ENCODE measurements around the gene ATP6AP1. TPM values are rescaled to one million over a fixed set of nuclear protein-coding genes. Genes with fewer than 3 reads are reported as not detected.

The ATP6AP1 gene
- total and polyA plus RNA-seq, 9 of the 15 experiments (the other 6 are each of a cell fraction or from before 2014, with no cell fraction given) = 8.3 to 90.5 (median 52.9) TPM

DNA sequence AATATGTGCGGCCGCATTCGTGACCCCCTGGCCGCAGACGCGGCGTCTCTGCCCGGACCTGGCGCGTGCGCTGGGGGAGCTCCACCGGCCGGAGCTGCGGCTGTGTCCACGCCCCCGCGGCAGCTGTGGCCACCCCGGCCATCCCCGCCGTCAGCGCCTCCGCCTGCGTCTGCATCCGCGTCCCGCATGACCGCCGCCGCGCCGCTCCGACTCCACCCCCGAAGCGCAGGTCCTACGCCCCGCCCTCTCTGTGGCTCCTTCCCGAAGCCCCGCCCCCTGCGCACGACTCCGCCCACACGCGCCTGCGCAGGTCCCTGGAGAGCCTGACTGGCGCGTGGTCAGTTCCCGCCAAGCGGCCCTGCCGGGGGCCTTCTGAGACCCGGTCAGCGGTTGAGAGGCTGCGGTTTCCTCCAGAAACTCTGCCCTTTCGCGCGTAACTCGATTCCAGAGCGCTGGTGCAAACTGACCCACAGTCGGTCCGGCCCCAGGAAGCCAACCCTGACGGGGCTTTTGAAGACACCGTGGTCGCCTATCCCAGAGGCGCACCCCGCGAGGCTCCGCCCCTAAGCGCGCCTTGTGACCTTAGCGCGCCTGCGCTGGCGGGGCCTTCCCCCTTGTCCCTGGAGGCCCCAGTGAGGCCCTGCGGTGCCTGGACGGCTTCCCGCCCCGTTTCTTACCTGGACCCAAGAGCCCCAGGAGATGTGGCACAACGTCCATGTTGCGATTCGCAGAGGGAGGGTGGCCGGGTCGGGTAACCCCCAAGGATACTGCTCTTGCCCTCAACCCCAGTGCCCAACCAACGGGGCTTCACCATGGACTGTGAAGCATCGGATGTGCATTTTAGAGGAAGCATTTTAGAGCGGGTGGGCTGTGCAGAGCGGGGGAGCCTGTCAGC lies 50.5 kb downstream of the ATP6AP1 start, which contains the start of gene LAGE3 (continued):
- TF ChIP-seq, protein P1, sequence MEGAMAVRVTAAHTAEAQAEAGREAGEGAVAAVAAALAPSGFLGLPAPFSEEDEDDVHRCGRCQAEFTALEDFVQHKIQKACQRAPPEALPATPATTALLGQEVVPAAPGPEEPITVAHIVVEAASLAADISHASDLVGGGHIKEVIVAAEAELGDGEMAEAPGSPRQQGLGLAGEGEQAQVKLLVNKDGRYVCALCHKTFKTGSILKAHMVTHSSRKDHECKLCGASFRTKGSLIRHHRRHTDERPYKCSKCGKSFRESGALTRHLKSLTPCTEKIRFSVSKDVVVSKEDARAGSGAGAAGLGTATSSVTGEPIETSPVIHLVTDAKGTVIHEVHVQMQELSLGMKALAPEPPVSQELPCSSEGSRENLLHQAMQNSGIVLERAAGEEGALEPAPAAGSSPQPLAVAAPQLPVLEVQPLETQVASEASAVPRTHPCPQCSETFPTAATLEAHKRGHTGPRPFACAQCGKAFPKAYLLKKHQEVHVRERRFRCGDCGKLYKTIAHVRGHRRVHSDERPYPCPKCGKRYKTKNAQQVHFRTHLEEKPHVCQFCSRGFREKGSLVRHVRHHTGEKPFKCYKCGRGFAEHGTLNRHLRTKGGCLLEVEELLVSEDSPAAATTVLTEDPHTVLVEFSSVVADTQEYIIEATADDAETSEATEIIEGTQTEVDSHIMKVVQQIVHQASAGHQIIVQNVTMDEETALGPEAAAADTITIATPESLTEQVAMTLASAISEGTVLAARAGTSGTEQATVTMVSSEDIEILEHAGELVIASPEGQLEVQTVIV (CRISPR knock-in tag; IDR thresholded peaks at IDR 0.05; ENCODE audit: borderline replicate concordance) = no peak
- TF ChIP-seq SREBF2 (CRISPR knock-in tag; IDR thresholded peaks at IDR 0.05) = no peak
- TF ChIP-seq, protein P2, sequence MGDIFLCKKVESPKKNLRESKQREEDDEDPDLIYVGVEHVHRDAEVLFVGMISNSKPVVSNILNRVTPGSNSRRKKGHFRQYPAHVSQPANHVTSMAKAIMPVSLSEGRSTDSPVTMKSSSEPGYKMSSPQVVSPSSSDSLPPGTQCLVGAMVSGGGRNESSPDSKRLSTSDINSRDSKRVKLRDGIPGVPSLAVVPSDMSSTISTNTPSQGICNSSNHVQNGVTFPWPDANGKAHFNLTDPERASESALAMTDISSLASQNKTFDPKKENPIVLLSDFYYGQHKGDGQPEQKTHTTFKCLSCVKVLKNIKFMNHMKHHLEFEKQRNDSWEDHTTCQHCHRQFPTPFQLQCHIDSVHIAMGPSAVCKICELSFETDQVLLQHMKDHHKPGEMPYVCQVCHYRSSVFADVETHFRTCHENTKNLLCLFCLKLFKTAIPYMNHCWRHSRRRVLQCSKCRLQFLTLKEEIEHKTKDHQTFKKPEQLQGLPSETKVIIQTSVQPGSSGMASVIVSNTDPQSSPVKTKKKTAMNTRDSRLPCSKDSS (IDR thresholded peaks at IDR 0.05; ENCODE audit: low read depth, partially characterized antibody) = no peak
- no peak for TF ChIP-seq STAT5A (IDR thresholded peaks at IDR 0.05; ENCODE audit: borderline replicate concordance, low read length)
- no peak for TF ChIP-seq ZNF239 (CRISPR knock-in tag; IDR thresholded peaks at IDR 0.05)
- TF ChIP-seq MAZ (CRISPR knock-in tag; conservative IDR thresholded peaks at IDR 0.05 in 1 of 2, IDR thresholded peaks at IDR 0.05 in 1 of 2) = peak; percentile 22 to 80; a peak in 2 of 4 replicates
- TF ChIP-seq, protein P3, sequence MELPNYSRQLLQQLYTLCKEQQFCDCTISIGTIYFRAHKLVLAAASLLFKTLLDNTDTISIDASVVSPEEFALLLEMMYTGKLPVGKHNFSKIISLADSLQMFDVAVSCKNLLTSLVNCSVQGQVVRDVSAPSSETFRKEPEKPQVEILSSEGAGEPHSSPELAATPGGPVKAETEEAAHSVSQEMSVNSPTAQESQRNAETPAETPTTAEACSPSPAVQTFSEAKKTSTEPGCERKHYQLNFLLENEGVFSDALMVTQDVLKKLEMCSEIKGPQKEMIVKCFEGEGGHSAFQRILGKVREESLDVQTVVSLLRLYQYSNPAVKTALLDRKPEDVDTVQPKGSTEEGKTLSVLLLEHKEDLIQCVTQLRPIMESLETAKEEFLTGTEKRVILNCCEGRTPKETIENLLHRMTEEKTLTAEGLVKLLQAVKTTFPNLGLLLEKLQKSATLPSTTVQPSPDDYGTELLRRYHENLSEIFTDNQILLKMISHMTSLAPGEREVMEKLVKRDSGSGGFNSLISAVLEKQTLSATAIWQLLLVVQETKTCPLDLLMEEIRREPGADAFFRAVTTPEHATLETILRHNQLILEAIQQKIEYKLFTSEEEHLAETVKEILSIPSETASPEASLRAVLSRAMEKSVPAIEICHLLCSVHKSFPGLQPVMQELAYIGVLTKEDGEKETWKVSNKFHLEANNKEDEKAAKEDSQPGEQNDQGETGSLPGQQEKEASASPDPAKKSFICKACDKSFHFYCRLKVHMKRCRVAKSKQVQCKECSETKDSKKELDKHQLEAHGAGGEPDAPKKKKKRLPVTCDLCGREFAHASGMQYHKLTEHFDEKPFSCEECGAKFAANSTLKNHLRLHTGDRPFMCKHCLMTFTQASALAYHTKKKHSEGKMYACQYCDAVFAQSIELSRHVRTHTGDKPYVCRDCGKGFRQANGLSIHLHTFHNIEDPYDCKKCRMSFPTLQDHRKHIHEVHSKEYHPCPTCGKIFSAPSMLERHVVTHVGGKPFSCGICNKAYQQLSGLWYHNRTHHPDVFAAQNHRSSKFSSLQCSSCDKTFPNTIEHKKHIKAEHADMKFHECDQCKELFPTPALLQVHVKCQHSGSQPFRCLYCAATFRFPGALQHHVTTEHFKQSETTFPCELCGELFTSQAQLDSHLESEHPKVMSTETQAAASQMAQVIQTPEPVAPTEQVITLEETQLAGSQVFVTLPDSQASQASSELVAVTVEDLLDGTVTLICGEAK (IDR thresholded peaks at IDR 0.05) = no peak
- TF ChIP-seq, protein P3 (CRISPR knock-in tag; IDR thresholded peaks at IDR 0.05) = no peak
- no peak for TF ChIP-seq ZNF124 (CRISPR knock-in tag; IDR thresholded peaks at IDR 0.05)
- TF ChIP-seq, protein P4, sequence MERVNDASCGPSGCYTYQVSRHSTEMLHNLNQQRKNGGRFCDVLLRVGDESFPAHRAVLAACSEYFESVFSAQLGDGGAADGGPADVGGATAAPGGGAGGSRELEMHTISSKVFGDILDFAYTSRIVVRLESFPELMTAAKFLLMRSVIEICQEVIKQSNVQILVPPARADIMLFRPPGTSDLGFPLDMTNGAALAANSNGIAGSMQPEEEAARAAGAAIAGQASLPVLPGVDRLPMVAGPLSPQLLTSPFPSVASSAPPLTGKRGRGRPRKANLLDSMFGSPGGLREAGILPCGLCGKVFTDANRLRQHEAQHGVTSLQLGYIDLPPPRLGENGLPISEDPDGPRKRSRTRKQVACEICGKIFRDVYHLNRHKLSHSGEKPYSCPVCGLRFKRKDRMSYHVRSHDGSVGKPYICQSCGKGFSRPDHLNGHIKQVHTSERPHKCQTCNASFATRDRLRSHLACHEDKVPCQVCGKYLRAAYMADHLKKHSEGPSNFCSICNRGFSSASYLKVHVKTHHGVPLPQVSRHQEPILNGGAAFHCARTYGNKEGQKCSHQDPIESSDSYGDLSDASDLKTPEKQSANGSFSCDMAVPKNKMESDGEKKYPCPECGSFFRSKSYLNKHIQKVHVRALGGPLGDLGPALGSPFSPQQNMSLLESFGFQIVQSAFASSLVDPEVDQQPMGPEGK (CRISPR knock-in tag; IDR thresholded peaks at IDR 0.05; ENCODE audit: borderline replicate concordance) = no peak

Measured in K562 (cell line).